ENCODE data around the gene LGR4.

DNA sequence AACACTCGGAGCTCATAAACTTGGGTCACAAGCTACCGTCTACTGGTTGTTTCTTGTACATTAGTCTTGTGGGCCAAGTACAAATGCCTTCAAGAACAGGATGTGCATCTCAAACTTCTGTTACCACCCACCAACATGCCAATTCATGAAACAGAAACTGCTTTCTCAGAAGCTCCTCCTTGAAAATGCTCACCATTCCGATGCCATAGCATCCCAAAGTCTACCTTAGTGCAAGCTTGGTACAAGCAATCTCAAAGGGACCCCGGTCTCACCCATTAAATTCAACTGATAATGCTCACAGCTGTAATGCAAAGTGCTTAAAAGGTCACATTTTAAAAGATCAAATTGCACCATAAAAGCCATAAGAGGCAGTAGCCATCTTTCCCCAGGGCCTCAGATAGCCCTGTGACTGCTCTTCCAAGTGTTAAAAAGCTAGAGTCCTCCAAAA lies 77.8 kb downstream of the LGR4 start:
- TF ChIP-seq EZH2 (IDR thresholded peaks at IDR 0.05; ENCODE audit: insufficient read depth, poor library complexity, severe bottlenecking) = no peak
- no peak for TF ChIP-seq EZH2phosphoT487 (IDR thresholded peaks at IDR 0.05; ENCODE audit: insufficient read depth, low read depth)
